Smooth muscle cell (in vitro differentiated cells): ENCODE measurements around the gene ZRANB1. TPM values are rescaled to one million over a fixed set of nuclear protein-coding genes. Genes with fewer than 3 reads are reported as not detected.
"Not testable (repeated sequence)": the region's sequence is repeated elsewhere in the genome, so short reads cannot be mapped to it uniquely, and the experiment has no call there.

Source experiments
- DNase-seq: peaks from one replicate; lab custom pipeline; 2025; ENCODE audit not compliant: unreplicated experiment; lab: John Stamatoyannopoulos, UW
- H2AFZ ChIP-seq: fragments of 200-600 bp; sonication (generic); 2 replicates; pipeline ENCODE4 v1.6.0; 2016; ENCODE audit warnings: antibody characterized with exemption, low read depth, mild to moderate bottlenecking
- H3F3A ChIP-seq: fragments of 200-600 bp; sonication (generic); 2 replicates; pipeline ENCODE4 v1.6.0; 2017; ENCODE audit warnings: antibody characterized with exemption, low read depth
- H3K27ac ChIP-seq: fragments of 200-600 bp; sonication (generic); 2 replicates; pipeline ENCODE4 v1.5.1; 2016; ENCODE audit warnings: low read depth, mild to moderate bottlenecking
- H3K27me3 ChIP-seq: fragments of 200-600 bp; sonication (generic); 2 replicates; pipeline ENCODE4 v1.6.1; 2016; ENCODE audit warnings: low read depth, mild to moderate bottlenecking
- H3K36me3 ChIP-seq: fragments of 200-600 bp; sonication (generic); 2 replicates; pipeline ENCODE4 v1.5.1; 2016; ENCODE audit warnings: low read depth
- H3K4me1 ChIP-seq: fragments of 200-600 bp; sonication (generic); 2 replicates; pipeline ENCODE4 v1.5.1; 2016; ENCODE audit warnings: low read depth
- H3K4me2 ChIP-seq: fragments of 200-600 bp; sonication (generic); 2 replicates; pipeline ENCODE4 v1.6.0; 2016; ENCODE audit warnings: mild to moderate bottlenecking
- H3K4me3 ChIP-seq: fragments of 200-600 bp; sonication (generic); 2 replicates; pipeline ENCODE4 v1.5.1; 2016; ENCODE audit warnings: mild to moderate bottlenecking
- H3K79me2 ChIP-seq: fragments of 200-600 bp; sonication (generic); 2 replicates; pipeline ENCODE4 v1.6.0; 2016; ENCODE audit warnings: low read depth, mild to moderate bottlenecking
- H3K9ac ChIP-seq: fragments of 200-600 bp; sonication (generic); 2 replicates; pipeline ENCODE4 v1.6.0; 2016; ENCODE audit warnings: low read depth
- H3K9me3 ChIP-seq: fragments of 200-600 bp; sonication (generic); replicated peaks from 2 replicates; pipeline ENCODE4 v1.5.1; 2016; ENCODE audit warnings: low read depth
- H4K20me1 ChIP-seq: fragments of 200-600 bp; sonication (generic); 2 replicates; pipeline ENCODE4 v1.6.0; 2016; ENCODE audit warnings: low read depth
- WGBS: methylation state at CpG from one replicate; pipeline ENCODE4 v1.1.7; 2016; ENCODE audit warnings: low lambda C conversion rate; 5-methylcytosine and 5-hydroxymethylcytosine counted together
- polyA plus RNA-seq: library from polyadenylated mRNA; unstranded; fragments of >200 nt; fragmentation: Nextera tagmentation; extraction: Ambion mirVana; gene quantifications from 2 replicates; pipeline ENCODE4 v1.2.1, GENCODE V29; 2016
- total RNA-seq: library from RNA; depleted of rRNA; stranded (reverse); fragments of >200 nt; gene quantifications from 2 replicates; pipeline ENCODE4 v1.2.3, GENCODE V29; 2014
- TF ChIP-seq, protein P1 (sequence below): fragments of 200-600 bp; sonication (generic); IDR thresholded peaks from 2 replicates; pipeline ENCODE4 v1.5.1; 2017; ENCODE audit warnings: borderline replicate concordance, mild to moderate bottlenecking, antibody characterized with exemption; ENCODE audit not compliant: insufficient read depth, poor library complexity, severe bottlenecking

ZRANB1 gene
- total and polyA plus RNA-seq, 2 experiments from 2014 or later: 7.5 to 24.1 TPM

DNA sequence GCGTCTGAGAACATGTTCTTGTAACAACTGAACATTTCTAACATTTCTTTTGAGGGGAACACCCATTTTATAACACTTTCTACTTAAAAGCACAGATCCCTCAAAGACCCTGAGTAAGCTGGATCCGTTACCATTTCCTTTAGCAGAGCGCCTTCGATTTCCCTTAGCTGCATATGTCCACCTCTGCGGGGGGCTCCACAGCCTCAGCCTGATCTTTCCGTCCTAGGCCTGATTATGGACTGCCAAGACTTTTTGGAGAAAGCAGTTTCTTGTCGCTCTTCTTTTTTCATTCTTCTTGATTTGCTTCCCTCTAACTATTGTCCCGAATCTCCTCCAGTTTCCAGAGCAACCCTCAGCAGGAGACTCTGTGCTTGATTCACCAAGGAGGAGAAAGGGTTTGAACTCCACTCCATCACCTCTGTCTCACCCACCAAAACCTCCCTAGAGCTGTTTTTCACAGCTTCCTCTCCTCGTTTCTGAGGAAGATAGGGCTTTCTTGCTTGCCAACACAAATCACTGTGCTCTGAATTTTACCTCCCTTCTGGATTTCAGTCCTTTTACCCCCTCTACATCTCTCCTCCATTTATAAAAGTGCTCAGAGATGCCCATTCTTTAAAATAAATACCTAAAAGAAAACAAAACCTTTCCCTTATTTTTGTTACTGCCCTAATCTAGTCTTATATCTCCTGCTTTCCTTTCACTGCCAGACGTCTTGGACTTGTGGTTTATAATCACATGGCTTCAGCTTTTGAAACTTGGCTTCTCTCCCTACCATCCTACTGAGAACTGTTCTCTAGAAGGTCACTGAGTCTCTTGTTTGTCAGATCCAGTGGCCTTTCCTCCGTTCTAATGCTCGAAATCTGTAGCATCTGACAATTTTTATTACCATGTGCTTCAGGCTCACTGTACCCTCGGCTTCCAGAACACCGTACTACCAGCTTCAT, 30.5 kb upstream of the ZRANB1 start:
- no peaks in the 10 kb centered on the region for H3K79me2 ChIP-seq
- H3K27ac ChIP-seq: no peak overlapping the region
- no peak overlapping the region for H3K4me3 ChIP-seq
- H3F3A ChIP-seq: no peaks in the 10 kb centered on the region
- H3K9me3 ChIP-seq: no peaks in the 10 kb centered on the region
- no peak for DNase-seq
- TF ChIP-seq, protein P1, sequence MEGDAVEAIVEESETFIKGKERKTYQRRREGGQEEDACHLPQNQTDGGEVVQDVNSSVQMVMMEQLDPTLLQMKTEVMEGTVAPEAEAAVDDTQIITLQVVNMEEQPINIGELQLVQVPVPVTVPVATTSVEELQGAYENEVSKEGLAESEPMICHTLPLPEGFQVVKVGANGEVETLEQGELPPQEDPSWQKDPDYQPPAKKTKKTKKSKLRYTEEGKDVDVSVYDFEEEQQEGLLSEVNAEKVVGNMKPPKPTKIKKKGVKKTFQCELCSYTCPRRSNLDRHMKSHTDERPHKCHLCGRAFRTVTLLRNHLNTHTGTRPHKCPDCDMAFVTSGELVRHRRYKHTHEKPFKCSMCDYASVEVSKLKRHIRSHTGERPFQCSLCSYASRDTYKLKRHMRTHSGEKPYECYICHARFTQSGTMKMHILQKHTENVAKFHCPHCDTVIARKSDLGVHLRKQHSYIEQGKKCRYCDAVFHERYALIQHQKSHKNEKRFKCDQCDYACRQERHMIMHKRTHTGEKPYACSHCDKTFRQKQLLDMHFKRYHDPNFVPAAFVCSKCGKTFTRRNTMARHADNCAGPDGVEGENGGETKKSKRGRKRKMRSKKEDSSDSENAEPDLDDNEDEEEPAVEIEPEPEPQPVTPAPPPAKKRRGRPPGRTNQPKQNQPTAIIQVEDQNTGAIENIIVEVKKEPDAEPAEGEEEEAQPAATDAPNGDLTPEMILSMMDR: no peak
- no peaks in the 10 kb centered on the region for H3K27me3 ChIP-seq
- no peaks in the 10 kb centered on the region for H3K36me3 ChIP-seq
- peaks cover 3% of the 10 kb centered on the region for H3K4me1 ChIP-seq
- WGBS: 66% methylated on average over 14 of the region's 14 CpGs
- no peak overlapping the region for H2AFZ ChIP-seq
- no peak overlapping the region for H3K9ac ChIP-seq
- H4K20me1 ChIP-seq: no peaks in the 10 kb centered on the region
- no peak overlapping the region for H3K4me2 ChIP-seq

DNA sequence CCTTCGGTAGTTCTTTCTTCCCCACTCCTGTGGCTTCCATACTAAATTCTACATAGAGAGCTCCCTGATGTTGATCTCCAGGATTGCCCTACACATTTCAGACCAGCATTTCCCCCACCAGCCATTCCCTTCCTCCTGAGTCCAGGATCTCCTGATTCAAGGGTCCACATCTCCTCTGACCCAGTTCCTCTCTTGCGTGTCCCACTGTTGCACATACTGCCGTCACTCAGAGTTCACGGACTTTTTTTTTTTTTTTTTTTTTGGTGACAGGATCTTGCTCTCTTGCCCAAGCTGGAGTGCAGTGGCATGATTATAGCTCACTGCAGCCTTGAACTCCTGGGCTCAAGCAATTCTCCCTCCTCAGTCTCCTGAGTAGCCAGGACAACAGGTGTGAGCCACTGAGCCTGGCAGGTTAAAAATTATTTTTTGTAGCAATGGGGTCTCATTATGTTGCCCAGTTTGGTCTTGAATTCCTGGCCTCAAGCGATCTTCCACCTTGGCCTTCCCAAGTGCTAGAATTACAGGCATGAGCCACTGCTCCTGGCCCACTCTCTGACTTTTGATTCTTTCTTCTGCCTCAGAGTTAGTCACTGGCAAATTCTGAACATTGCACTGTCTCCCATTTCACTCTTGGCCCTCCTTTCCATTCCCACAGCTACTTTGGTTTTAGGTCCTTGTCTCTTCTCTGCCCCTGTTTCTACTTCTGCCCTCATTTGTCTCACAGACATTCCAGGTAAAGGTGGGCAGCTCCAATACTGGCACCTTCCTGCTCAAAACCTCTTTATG, 29.6 kb upstream of the ZRANB1 start:
- no peak overlapping the region for H3K4me3 ChIP-seq
- H3F3A ChIP-seq: no peaks in the 10 kb centered on the region
- TF ChIP-seq, protein P1: no peak
- no peak overlapping the region for H3K4me2 ChIP-seq
- WGBS: 87% methylated on average over 5 of the region's 5 CpGs
- no peaks in the 10 kb centered on the region for H3K27me3 ChIP-seq
- no peak for DNase-seq
- no peaks in the 10 kb centered on the region for H3K79me2 ChIP-seq
- H3K36me3 ChIP-seq: no peaks in the 10 kb centered on the region
- H2AFZ ChIP-seq: no peak overlapping the region
- no peak overlapping the region for H3K27ac ChIP-seq
- H3K4me1 ChIP-seq: peaks cover 3% of the 10 kb centered on the region
- H3K9me3 ChIP-seq: no peaks in the 10 kb centered on the region
- peaks cover under 1% of the 10 kb centered on the region for H4K20me1 ChIP-seq
- no peak overlapping the region for H3K9ac ChIP-seq

DNA sequence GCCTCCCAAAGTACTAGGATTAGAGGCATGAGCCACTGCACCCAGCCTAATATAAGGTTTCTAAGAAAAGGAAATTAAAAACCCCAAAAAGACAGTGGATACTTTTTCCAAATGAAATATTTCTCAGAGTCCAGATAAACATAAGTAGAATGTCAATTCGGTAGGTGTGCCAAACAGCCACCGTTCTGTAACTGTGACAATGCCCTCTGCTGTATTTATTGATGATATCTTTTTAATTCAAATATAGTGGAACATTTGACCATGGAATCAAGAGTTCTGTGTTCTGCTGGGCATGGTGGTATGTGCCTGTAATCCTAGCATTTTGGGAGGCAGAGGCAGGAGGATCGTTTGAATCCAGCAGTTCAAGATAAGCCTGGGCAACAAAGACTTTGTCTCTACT, 28.8 kb upstream of the ZRANB1 start:
- Histone ChIP-seq H3K9me3 (no peaks in the 10 kb centered on the region), H3K79me2 (peaks cover 9% of the 10 kb centered on the region), H3K27ac (no peak overlapping the region), H2AFZ (no peak overlapping the region), H3K4me1 (peaks cover 6% of the 10 kb centered on the region), H3K27me3 (no peaks in the 10 kb centered on the region), H4K20me1 (peaks cover 9% of the 10 kb centered on the region), H3K9ac (no peak overlapping the region), H3K4me2 (no peak overlapping the region), H3K36me3 (no peaks in the 10 kb centered on the region), H3F3A (peaks cover 6% of the 10 kb centered on the region), H3K4me3 (no peak overlapping the region)
- no peak for DNase-seq
- WGBS: 91% methylated on average over 3 of the region's 3 CpGs
- TF ChIP-seq, protein P1: no peak

DNA sequence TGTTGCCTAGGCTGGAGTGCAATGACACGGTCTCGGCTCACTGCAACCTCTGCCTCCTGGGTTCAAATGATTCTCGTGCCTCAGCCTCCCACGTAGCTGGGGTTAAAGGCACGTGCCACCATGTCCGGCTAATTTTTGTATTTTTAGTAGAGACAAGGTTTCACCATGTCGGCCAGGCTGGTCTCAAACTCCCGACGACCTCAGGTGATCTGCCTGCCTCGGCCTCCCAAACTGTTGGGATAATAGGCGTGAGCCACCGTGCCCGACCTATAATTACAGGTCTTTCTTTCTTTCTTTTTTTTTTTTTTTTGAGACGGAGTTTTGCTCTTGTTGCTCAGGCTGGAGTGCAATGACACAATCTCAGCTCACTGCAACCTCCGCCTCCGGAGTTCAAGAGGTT, 27.5 kb upstream of the ZRANB1 start:
- WGBS: 85% methylated on average over 16 of the region's 16 CpGs
- H3K36me3 ChIP-seq, H3K27me3 ChIP-seq, H3K4me3 ChIP-seq, H3K4me2 ChIP-seq, H3K27ac ChIP-seq, H3K9me3 ChIP-seq, H2AFZ ChIP-seq, DNase-seq, H3K9ac ChIP-seq: not testable (repeated sequence)
- peaks cover 14% of the 10 kb centered on the region for H3K4me1 ChIP-seq
- H4K20me1 ChIP-seq: peaks cover 21% of the 10 kb centered on the region
- peaks cover 14% of the 10 kb centered on the region for H3F3A ChIP-seq
- peaks cover 21% of the 10 kb centered on the region for H3K79me2 ChIP-seq
